ENCODE measurements around the gene THEM4. TPM values are rescaled to one million over a fixed set of nuclear protein-coding genes. Genes with fewer than 3 reads are reported as not detected.

The THEM4 gene
- polyA plus RNA-seq, 4 donors, result 5.7 to 36.3 (median 9.4) TPM

GRCh38 chr1:151947140-151947539 is 37.8 kb upstream of the THEM4 start:
- Histone ChIP-seq H3K27ac (ENCODE audit: low read depth in 1 of 3, low read length in 2 of 3) (peak overlapping the region in 1 of 3 donors; percentile 52), H3K4me3 (ENCODE audit: low read depth in 1 of 3, low read length in 3 of 3) (no peak overlapping the region), H3K4me1 (ENCODE audit: control insufficient read depth in 3 of 3, insufficient read depth in 2 of 3, low read depth in 1 of 3, low read length in 2 of 3) (peaks cover 2 to 32% (median 14%) of the 10 kb centered on the region in 3 donors), H3K9me3 (ENCODE audit: control insufficient read depth in 2 of 2, insufficient read depth in 1 of 2, low read depth in 1 of 2, low read length in 1 of 2) (no peaks in the 10 kb centered on the region), H3K36me3 (ENCODE audit: control insufficient read depth in 3 of 3, insufficient read depth in 2 of 3, low read depth in 1 of 3, low read length in 3 of 3) (peaks cover 0 to 5% (median 0%) of the 10 kb centered on the region in 3 donors), H3K27me3 (ENCODE audit: control insufficient read depth in 3 of 3, insufficient read depth in 3 of 3, low read length in 3 of 3) (no peaks in the 10 kb centered on the region)
- FAIRE-seq (no peak), DNase-seq (no peak)
- 58 to 75% (median 72%) methylated on average over 2 of the region's 2 CpGs for WGBS, 3 donors

- Histone ChIP-seq H3K4me1 (ENCODE audit: control insufficient read depth in 3 of 3, insufficient read depth in 2 of 3, low read depth in 1 of 3, low read length in 2 of 3) (peaks cover 2 to 42% (median 14%) of the 10 kb centered on the region in 3 donors), H3K9me3 (ENCODE audit: control insufficient read depth in 2 of 2, insufficient read depth in 1 of 2, low read depth in 1 of 2, low read length in 1 of 2) (no peaks in the 10 kb centered on the region), H3K4me3 (ENCODE audit: low read depth in 1 of 3, low read length in 3 of 3) (no peak overlapping the region), H3K27me3 (ENCODE audit: control insufficient read depth in 3 of 3, insufficient read depth in 3 of 3, low read length in 3 of 3) (no peaks in the 10 kb centered on the region), H3K36me3 (ENCODE audit: control insufficient read depth in 3 of 3, insufficient read depth in 2 of 3, low read depth in 1 of 3, low read length in 3 of 3) (peaks cover 0 to 5% (median 0%) of the 10 kb centered on the region in 3 donors), H3K27ac (ENCODE audit: low read depth in 1 of 3, low read length in 2 of 3) (peak overlapping the region in 2 of 3 donors; percentile 52 to 82)
- no peak for FAIRE-seq
- WGBS, 3 donors, result 29 to 32% (median 31%) methylated on average over 10 of the region's 10 CpGs
- peak; percentile 87 to 93 for DNase-seq
Observed at GRCh38 chr1:151945725-151946722, 36.7 kb upstream of the THEM4 start.

GRCh38 chr1:151944857-151945575 is 35.7 kb upstream of the THEM4 start:
- no peak for FAIRE-seq
- H3K36me3 ChIP-seq (ENCODE audit: control insufficient read depth in 3 of 3, insufficient read depth in 2 of 3, low read depth in 1 of 3, low read length in 3 of 3), result peaks cover 0 to 2% (median 0%) of the 10 kb centered on the region in 3 donors
- no peaks in the 10 kb centered on the region for H3K9me3 ChIP-seq (ENCODE audit: control insufficient read depth in 2 of 2, insufficient read depth in 1 of 2, low read depth in 1 of 2, low read length in 1 of 2)
- WGBS, 3 donors, result 55 to 68% (median 64%) methylated on average over 3 of the region's 3 CpGs
- no peak for DNase-seq
- H3K27ac ChIP-seq (ENCODE audit: low read depth in 1 of 3, low read length in 2 of 3), result peak overlapping the region; percentile 34 to 82 (median 52)
- no peak overlapping the region for H3K4me3 ChIP-seq (ENCODE audit: low read depth in 1 of 3, low read length in 3 of 3)
- H3K4me1 ChIP-seq (ENCODE audit: control insufficient read depth in 3 of 3, insufficient read depth in 2 of 3, low read depth in 1 of 3, low read length in 2 of 3), result peaks cover 2 to 46% (median 14%) of the 10 kb centered on the region in 3 donors
- no peaks in the 10 kb centered on the region for H3K27me3 ChIP-seq (ENCODE audit: control insufficient read depth in 3 of 3, insufficient read depth in 3 of 3, low read length in 3 of 3)

GRCh38 chr1:151944126-151944856 is 35.0 kb upstream of the THEM4 start:
- Histone ChIP-seq H3K9me3 (ENCODE audit: control insufficient read depth in 2 of 2, insufficient read depth in 1 of 2, low read depth in 1 of 2, low read length in 1 of 2) (no peaks in the 10 kb centered on the region), H3K27ac (ENCODE audit: low read depth in 1 of 3, low read length in 2 of 3) (peak overlapping the region; percentile 22 to 52 (median 34)), H3K4me3 (ENCODE audit: low read depth in 1 of 3, low read length in 3 of 3) (no peak overlapping the region), H3K4me1 (ENCODE audit: control insufficient read depth in 3 of 3, insufficient read depth in 2 of 3, low read depth in 1 of 3, low read length in 2 of 3) (peaks cover 2 to 46% (median 14%) of the 10 kb centered on the region in 3 donors), H3K27me3 (ENCODE audit: control insufficient read depth in 3 of 3, insufficient read depth in 3 of 3, low read length in 3 of 3) (no peaks in the 10 kb centered on the region), H3K36me3 (ENCODE audit: control insufficient read depth in 3 of 3, insufficient read depth in 2 of 3, low read depth in 1 of 3, low read length in 3 of 3) (peaks cover 0 to under 1% (median 0%) of the 10 kb centered on the region in 3 donors)
- DNase-seq, result peak; percentile 48 to 51
- WGBS, 3 donors, result 41 to 52% (median 43%) methylated on average over 7 of the region's 7 CpGs
- FAIRE-seq, result no peak

GRCh38 chr1:151943591-151943990 is 34.3 kb upstream of the THEM4 start:
- FAIRE-seq (no peak), DNase-seq (no peak)
- Histone ChIP-seq H3K4me3 (ENCODE audit: low read depth in 1 of 3, low read length in 3 of 3) (no peak overlapping the region), H3K27me3 (ENCODE audit: control insufficient read depth in 3 of 3, insufficient read depth in 3 of 3, low read length in 3 of 3) (no peaks in the 10 kb centered on the region), H3K36me3 (ENCODE audit: control insufficient read depth in 3 of 3, insufficient read depth in 2 of 3, low read depth in 1 of 3, low read length in 3 of 3) (no peaks in the 10 kb centered on the region), H3K27ac (ENCODE audit: low read depth in 1 of 3, low read length in 2 of 3) (no peak overlapping the region), H3K9me3 (ENCODE audit: control insufficient read depth in 2 of 2, insufficient read depth in 1 of 2, low read depth in 1 of 2, low read length in 1 of 2) (no peaks in the 10 kb centered on the region), H3K4me1 (ENCODE audit: control insufficient read depth in 3 of 3, insufficient read depth in 2 of 3, low read depth in 1 of 3, low read length in 2 of 3) (peaks cover 2 to 51% (median 14%) of the 10 kb centered on the region in 3 donors)
- WGBS, 3 donors, result 96 to 98% (median 96%) methylated on average over 1 of the region's 1 CpG

- Histone ChIP-seq H3K4me3 (ENCODE audit: low read depth in 1 of 3, low read length in 3 of 3) (no peak overlapping the region), H3K27ac (ENCODE audit: low read depth in 1 of 3, low read length in 2 of 3) (no peak overlapping the region), H3K27me3 (ENCODE audit: control insufficient read depth in 3 of 3, insufficient read depth in 3 of 3, low read length in 3 of 3) (no peaks in the 10 kb centered on the region), H3K4me1 (ENCODE audit: control insufficient read depth in 3 of 3, insufficient read depth in 2 of 3, low read depth in 1 of 3, low read length in 2 of 3) (peaks cover 2 to 52% (median 14%) of the 10 kb centered on the region in 3 donors), H3K36me3 (ENCODE audit: control insufficient read depth in 3 of 3, insufficient read depth in 2 of 3, low read depth in 1 of 3, low read length in 3 of 3) (no peaks in the 10 kb centered on the region), H3K9me3 (ENCODE audit: control insufficient read depth in 2 of 2, insufficient read depth in 1 of 2, low read depth in 1 of 2, low read length in 1 of 2) (no peaks in the 10 kb centered on the region)
- 79 to 100% (median 96%) methylated on average over 1 of the region's 1 CpG for WGBS, 3 donors
- DNase-seq (peak in 1 of 2 donors; percentile 48), FAIRE-seq (no peak)
Observed at GRCh38 chr1:151942882-151943281, 33.6 kb upstream of the THEM4 start.

GRCh38 chr1:151940541-151940940 is 31.2 kb upstream of the THEM4 start:
- H3K36me3 ChIP-seq (ENCODE audit: control insufficient read depth in 3 of 3, insufficient read depth in 2 of 3, low read depth in 1 of 3, low read length in 3 of 3), result no peaks in the 10 kb centered on the region
- H3K4me1 ChIP-seq (ENCODE audit: control insufficient read depth in 3 of 3, insufficient read depth in 2 of 3, low read depth in 1 of 3, low read length in 2 of 3), result peaks cover 0 to 37% (median 8%) of the 10 kb centered on the region in 3 donors
- no peak overlapping the region for H3K4me3 ChIP-seq (ENCODE audit: low read depth in 1 of 3, low read length in 3 of 3)
- 44 to 71% (median 64%) methylated on average over 1 of the region's 1 CpG for WGBS, 3 donors
- H3K27ac ChIP-seq (ENCODE audit: low read depth in 1 of 3, low read length in 2 of 3), result peak overlapping the region in 1 of 3 donors; percentile 35
- FAIRE-seq, result no peak
- H3K27me3 ChIP-seq (ENCODE audit: control insufficient read depth in 3 of 3, insufficient read depth in 3 of 3, low read length in 3 of 3), result no peaks in the 10 kb centered on the region
- DNase-seq, result no peak
- H3K9me3 ChIP-seq (ENCODE audit: control insufficient read depth in 2 of 2, insufficient read depth in 1 of 2, low read depth in 1 of 2, low read length in 1 of 2), result no peaks in the 10 kb centered on the region

- no peak for FAIRE-seq
- H3K9me3 ChIP-seq (ENCODE audit: control insufficient read depth in 2 of 2, insufficient read depth in 1 of 2, low read depth in 1 of 2, low read length in 1 of 2), result no peaks in the 10 kb centered on the region
- H3K27me3 ChIP-seq (ENCODE audit: control insufficient read depth in 3 of 3, insufficient read depth in 3 of 3, low read length in 3 of 3), result no peaks in the 10 kb centered on the region
- H3K27ac ChIP-seq (ENCODE audit: low read depth in 1 of 3, low read length in 2 of 3), result no peak overlapping the region
- 67 to 83% (median 79%) methylated on average over 1 of the region's 1 CpG for WGBS, 3 donors
- H3K4me1 ChIP-seq (ENCODE audit: control insufficient read depth in 3 of 3, insufficient read depth in 2 of 3, low read depth in 1 of 3, low read length in 2 of 3), result peaks cover 0 to 37% (median 4%) of the 10 kb centered on the region in 3 donors
- H3K36me3 ChIP-seq (ENCODE audit: control insufficient read depth in 3 of 3, insufficient read depth in 2 of 3, low read depth in 1 of 3, low read length in 3 of 3), result no peaks in the 10 kb centered on the region
- no peak for DNase-seq
- H3K4me3 ChIP-seq (ENCODE audit: low read depth in 1 of 3, low read length in 3 of 3), result no peak overlapping the region
Observed at GRCh38 chr1:151939779-151940178, 30.5 kb upstream of the THEM4 start.
